GM21717 (cell line): ENCODE measurements around the gene HAGHL.

Source experiments
- ATAC-seq: cut with Tn5 transposase; IDR thresholded peaks from one replicate; pipeline ENCODE4 v1.9.1; 2021; ENCODE audit warnings: mild to moderate bottlenecking, moderate library complexity; ENCODE audit not compliant: unreplicated experiment

HAGHL gene

DNA sequence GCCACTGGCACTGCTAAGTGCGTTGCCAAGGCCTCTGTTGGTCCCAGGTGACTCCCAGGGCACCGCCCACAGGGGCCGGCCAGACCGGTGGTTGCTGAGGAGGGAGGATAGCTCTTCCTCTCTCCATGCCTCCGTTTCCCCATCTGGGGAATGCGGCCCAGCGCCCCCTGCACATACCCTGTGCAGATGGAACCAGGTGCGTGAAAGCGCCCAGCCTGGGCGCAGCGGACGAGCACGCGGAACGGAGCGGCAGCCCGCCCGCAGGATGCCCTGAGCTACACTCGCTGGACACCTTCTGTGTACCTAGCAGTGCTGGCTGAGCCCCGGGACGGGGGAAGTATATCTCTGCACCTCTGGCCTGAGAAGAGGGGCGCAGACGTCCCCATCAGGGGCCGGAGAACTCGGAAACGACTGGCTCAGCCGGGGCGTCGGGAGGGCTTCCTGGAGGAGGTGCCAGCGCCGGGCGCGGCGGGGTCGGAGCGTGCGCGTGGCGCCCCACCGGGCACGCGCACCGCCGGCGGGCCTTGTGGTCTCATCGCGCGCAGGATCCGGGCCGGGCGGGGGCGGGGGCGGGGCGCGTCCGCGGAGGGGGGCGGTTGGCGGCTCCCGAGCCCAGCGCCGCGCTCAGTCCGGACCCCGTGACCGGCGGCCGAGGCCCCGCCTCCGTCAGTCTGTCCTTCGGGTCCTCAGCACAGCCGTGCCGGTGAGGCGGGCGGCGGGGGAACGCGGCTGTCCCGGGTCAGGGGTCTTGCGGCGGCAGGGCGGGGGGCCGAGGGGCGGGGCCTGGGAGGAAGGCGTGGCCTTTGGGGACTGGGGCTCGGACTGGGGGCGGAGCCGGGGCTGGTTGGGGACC, at the start of gene HAGHL, which contains the start of gene CCDC78:
Gene HAGHL, plus strand, starts transcription at position 669 of the 853 bp plus-strand sequence. CDS start 404 bp downstream, outside the sequence.
Gene CCDC78, minus strand, starts transcription at position 6 of the 853 bp plus-strand sequence. CDS start 76 bp downstream, outside the sequence.
- no peak for ATAC-seq

GRCh38 chr16:677316-678190, 49.4 kb upstream of the HAGHL start:
- ATAC-seq: no peak

GRCh38 chr16:678209-678857, 48.6 kb upstream of the HAGHL start:
- no peak for ATAC-seq

- ATAC-seq: no peak
These were observed 47.8 kb upstream of the HAGHL start for GRCh38 chr16:678858-679813.

GRCh38 chr16:679814-680624, 46.9 kb upstream of the HAGHL start, which contains the start of gene STUB1:
Gene STUB1, plus strand, starts transcription at chr16:680410. Its CDS starts 116 bp downstream, at chr16:680526.
- peak; percentile 31 for ATAC-seq

GRCh38 chr16:680625-680945, 46.3 kb upstream of the HAGHL start:
- no peak for ATAC-seq

GRCh38 chr16:680967-681745, 45.8 kb upstream of the HAGHL start:
- ATAC-seq: no peak

- ATAC-seq: no peak
These were observed 45.0 kb upstream of the HAGHL start for GRCh38 chr16:681746-682427.

DNA sequence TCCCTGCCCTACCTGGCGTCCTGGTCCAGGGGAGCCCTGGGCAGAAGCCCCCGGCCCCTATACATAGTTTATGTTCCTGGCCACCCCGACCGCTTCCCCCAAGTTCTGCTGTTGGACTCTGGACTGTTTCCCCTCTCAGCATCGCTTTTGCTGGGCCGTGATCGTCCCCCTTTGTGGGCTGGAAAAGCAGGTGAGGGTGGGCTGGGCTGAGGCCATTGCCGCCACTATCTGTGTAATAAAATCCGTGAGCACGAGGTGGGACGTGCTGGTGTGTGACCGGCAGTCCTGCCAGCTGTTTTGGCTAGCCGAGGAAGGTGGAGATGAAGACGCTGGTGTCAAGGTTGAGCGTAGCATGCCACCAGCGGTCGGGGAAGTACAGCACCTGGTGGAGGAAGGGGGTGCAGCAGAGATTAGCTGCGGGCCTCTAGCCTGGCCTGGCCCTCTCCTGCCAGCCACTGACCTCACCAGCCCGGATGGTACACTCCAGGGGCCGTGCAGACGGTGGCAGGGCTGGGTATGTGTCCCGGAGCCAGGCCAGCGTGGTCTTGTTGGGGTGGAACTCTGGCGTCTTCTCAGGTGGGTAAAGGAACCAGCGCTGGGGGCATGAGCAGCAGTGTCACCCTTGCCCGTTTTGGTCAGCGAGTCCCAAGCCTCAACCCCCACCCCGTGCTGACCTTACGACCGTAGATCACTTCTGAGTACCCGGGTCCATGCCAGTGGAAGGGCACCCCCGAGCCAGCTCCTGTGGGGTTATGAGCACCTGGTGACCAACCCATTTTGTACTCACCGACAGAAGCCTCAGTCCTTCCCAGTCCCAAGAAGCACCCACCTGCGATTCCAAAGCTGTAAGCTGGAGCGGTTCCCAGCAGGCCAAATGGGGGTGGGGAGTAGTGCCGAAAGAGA, 44.2 kb upstream of the HAGHL start:
- no peak for ATAC-seq

GRCh38 chr16:683396-684070, 43.4 kb upstream of the HAGHL start:
- ATAC-seq: no peak

DNA sequence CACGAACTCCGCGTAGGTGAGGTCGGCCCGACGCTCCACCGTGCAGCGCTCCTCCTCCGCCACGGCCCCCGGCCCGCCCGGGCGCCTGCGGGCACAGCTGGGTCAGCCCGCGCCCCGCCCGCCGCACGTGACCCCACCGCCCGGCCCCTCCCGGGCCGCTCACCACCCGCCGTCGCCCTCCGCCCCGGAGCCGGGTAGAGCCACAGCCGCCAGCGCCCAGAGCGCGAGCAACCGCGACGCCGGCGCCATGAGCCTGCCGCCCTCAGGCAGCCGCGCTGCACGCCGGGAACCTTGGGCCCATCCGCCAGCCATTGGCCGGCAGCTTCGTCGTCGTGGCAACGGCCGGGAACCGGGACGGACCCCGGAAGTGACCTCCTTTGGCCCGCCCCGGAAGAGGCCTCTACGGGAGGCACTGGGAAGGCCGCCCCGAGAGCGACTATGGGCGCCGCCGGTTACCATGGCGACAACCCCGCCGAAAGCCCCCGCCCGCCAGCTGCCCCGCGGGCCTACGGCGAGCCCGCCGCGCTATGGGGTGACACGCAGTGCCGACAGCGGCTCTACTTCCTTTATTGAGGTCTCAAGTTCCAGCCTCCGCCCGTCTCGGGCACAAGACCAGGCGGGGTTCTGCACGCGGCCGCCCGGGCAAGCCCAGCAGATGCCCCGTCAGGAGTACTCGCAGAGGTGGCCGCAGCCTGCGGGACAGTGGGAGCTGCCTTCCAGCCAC, 42.7 kb upstream of the HAGHL start, which contains the start of gene JMJD8:
Gene JMJD8, minus strand, starts transcription at position 264 of the 724 bp plus-strand sequence. Its CDS starts 15 bp downstream, at position 249.
- peak; percentile 39 for ATAC-seq

DNA sequence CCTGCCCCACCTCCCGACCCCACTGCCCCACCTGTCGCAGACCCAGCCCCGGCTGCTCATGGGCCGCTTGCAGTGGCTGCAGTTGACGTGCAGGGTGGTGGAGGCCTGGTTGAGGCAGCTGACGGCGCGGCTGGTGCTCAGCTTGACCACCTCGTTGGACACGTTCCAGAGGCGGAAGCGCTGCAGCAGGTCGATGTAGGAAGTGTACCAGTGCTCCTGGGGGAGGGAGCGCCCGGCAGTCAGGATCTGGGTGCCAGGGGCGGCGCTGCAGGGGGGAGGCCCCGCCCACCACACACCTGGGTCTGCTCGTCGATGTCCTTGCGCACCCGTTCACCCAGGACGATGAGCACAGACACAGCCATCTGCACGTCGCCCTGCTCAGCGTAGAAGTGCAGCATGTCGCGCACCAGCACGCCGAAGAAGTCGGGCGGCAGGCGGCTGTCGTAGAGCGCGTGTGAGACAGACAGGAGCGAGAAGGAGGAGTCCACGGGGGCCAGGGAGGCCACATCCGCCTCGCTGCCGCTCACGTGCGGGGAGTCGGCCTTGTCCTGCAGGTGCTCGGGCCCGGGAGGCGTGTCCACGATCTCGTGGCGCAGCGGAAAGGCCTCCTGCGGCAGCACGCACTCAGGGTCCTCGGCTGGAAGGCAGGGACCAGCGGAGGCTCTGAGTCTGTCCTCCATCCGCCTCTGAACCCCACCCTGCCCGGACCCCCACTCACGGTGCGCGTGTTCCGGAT, 41.8 kb upstream of the HAGHL start:
- ATAC-seq: no peak

DNA sequence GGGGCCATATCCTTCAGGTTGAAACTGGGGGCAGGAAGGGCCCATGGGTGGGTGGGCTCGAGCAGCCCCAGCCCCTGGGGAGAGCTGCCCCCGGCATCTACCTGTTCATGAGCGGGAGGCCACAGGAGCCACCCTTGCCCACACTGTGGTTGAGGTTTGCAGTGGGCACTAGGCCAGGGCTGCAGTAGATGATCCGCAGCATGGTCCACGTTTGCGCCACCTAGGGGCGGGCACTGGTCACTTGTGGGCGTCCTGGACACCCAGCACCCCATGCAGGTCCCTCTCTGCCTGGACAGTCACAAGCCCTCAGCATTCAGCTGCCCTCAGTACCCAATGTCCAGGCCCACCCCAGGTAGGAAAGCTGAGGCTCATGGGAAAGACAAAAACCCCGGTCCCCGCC, 40.9 kb upstream of the HAGHL start:
- no peak for ATAC-seq

DNA sequence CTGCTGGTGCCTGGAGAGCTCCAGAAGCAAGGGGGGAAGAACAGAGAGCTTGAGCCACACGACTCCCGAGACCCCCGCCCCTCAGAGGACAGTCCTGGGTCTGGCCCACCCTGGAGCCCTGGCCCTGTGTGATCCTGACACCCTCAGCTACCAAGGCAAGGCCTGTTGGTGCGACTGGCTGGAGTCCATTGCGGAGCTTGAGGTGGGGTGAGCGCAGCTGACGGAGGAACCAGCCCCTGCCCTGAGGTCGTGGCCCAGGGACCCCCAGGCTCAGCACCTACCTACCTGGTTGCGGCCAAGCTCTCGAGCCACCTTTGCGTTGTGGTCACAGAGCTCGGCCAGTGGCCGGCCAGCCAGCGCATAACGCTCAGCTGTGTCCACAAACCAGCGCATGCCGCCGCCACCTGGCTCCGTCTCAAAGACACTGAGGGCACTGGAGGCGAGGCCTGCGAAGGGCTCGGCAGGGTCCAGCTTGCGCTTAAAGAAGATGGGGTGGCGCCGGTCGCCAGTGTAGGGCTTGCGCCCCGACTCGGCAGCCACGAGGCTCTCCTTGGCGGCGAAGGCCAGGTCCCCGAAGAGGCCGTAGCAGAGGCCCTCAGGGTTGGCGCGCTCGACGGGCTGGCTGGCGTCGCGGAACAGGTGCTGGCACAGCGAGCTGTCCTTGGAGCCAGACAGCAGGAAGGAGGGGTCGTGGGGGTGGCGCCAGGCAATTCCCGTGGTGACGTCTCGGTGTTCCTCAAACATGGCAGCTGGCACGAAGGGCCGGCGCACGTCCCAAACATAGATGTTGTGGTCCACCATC, 40.2 kb upstream of the HAGHL start:
- no peak for ATAC-seq
